Naive thymus-derived CD8-positive, alpha-beta T cell (primary cell): ENCODE data around the gene SENP7. TPM values are rescaled to one million over a fixed set of nuclear protein-coding genes. Genes with fewer than 3 reads are reported as not detected.
A peak's percentile ranks its signal among the peaks of the same experiment; 100 is the strongest.
"Not testable (repeated sequence)": the region's sequence is repeated elsewhere in the genome, so short reads cannot be mapped to it uniquely, and the experiment has no call there.

Experiments used
- ATAC-seq, 2 donors: fragments of 150-1000 bp; cut with Tn5 transposase in 1 of 2; sonication (Bioruptor Pico), chemical (Tn5 transposase) in 1 of 2; 1 replicate in 1 of 2; 2 replicates in 1 of 2; pipeline ENCODE4 v1.10.0; 2021; ENCODE audit warnings: mild to moderate bottlenecking in 2 of 2, moderate library complexity in 2 of 2
- POLR2A ChIA-PET: fragments of 350-600 bp; sonication (Branson Sonifier 250); formaldehyde crosslinking; loops from one replicate; lab custom pipeline; 2021; ENCODE audit warnings: antibody characterized with exemption; lab: Charles Lee
- DNase-seq, 10 donors: peaks; one replicate each; pipeline versions ENCODE4 v3.0.0 to v3.0.0-alpha.2; 2020 to 2022
- H3K27ac Mint-ChIP-seq, 10 donors: one replicate each; pipeline ENCODE4 v1.8.0; 2020 to 2022; ENCODE audit warnings: mild to moderate bottlenecking in 10 of 10, mixed read lengths in 10 of 10, moderate library complexity in 4 of 10, inconsistent platforms in 1 of 10
- H3K27me3 Mint-ChIP-seq, 5 donors: one replicate each; pipeline ENCODE4 v1.8.0; 2021 to 2022; ENCODE audit warnings: mixed read lengths in 5 of 5
- H3K36me3 Mint-ChIP-seq, 3 donors: one replicate each; pipeline ENCODE4 v1.8.0; 2020 to 2022; ENCODE audit warnings: mixed read lengths in 3 of 3, mild to moderate bottlenecking in 2 of 3, inconsistent platforms in 1 of 3
- H3K4me1 Mint-ChIP-seq, 4 donors: one replicate each; pipeline ENCODE4 v1.8.0; 2021 to 2022; ENCODE audit warnings: mixed read lengths in 4 of 4
- H3K4me3 Mint-ChIP-seq, 10 donors: one replicate each; pipeline ENCODE4 v1.8.0; 2020 to 2022; ENCODE audit warnings: mild to moderate bottlenecking in 10 of 10, mixed read lengths in 10 of 10, moderate library complexity in 6 of 10, inconsistent platforms in 1 of 10
- H3K9me3 Mint-ChIP-seq, 9 donors: one replicate each; pipeline ENCODE4 v1.8.0; 2020 to 2022; ENCODE audit warnings: mixed read lengths in 9 of 9, mild to moderate bottlenecking in 3 of 9, inconsistent platforms in 1 of 9, moderate library complexity in 1 of 9
- polyA plus RNA-seq, 3 donors: library from polyadenylated mRNA; unstranded; fragments of 300-500 nt; fragmentation: Illumina TruSeq; gene quantifications; one replicate each; pipeline ENCODE4 v1.2.3, GENCODE V29; 2021
- total RNA-seq, 8 experiments: library from RNA in 2 of 8; stranded (reverse) in 2 of 8; gene quantifications; one replicate each; pipeline ENCODE4 v1.2.3 and lab custom pipeline; 2021 to 2026

The SENP7 gene
- 10 to 100 TPM; 71.2 to 72.5 TPM for total RNA-seq
- 10 to 100 TPM in 1 of 3 donors, 1 to 10 TPM in 2; 6.7 to 11.2 (median 9.3) TPM for polyA plus RNA-seq
- total RNA-seq (lab: John Stamatoyannopoulos, UW), result 18.1 to 196 (median 126) reads per million in 6 experiments

- peaks cover 25 to 60% (median 50%) of the 10 kb centered on the region in 4 donors for H3K4me1 Mint-ChIP-seq
- H3K27ac Mint-ChIP-seq, result peak within 1 kb of the TSS; percentile 94 to 100 (median 98)
- H3K9me3 Mint-ChIP-seq, result peaks cover 0 to 2% (median 0%) of the 10 kb centered on the region in 9 donors
- POLR2A ChIA-PET, result interaction anchor here (0.5 to 2.5 kb wide), 24 partner anchors 9 to 1700 kb away, joined by 3 to 26 read pairs (median 6); partner anchors contain the start of genes NFKBIZ, PCNP and TRMT10C
- peak within 1 kb of the TSS; percentile 97 to 100 (median 100) for H3K4me3 Mint-ChIP-seq
- ATAC-seq (peak; percentile 69 to 75), DNase-seq (peak; percentile 56 to 85 (median 74))
- peaks cover 0 to 8% (median 0%) of the 10 kb centered on the region in 5 donors for H3K27me3 Mint-ChIP-seq
- H3K36me3 Mint-ChIP-seq, result peaks cover 8 to 11% (median 11%) of the 10 kb centered on the region in 3 donors
Observed at GRCh38 chr3:101512646-101513418, at the start of gene SENP7. SENP7 (minus strand) TSS chr3:101513212; CDS start chr3:101513130, 82 bp downstream.

- H3K9me3 Mint-ChIP-seq, result peaks cover 0 to 2% (median 0%) of the 10 kb centered on the region in 9 donors
- H3K4me1 Mint-ChIP-seq, result peaks cover 21 to 39% (median 30%) of the 10 kb centered on the region in 4 donors
- POLR2A ChIA-PET, result interaction anchor here (0.6 to 2.8 kb wide), 10 partner anchors 10 to 163 kb away, joined by 4 to 41 read pairs (median 6); partner anchors contain the start of genes CEP97, PCNP, SENP7 and ZBTB11
- peak; percentile 81 to 95 (median 92) for DNase-seq
- peak; percentile 95 to 96 for ATAC-seq
- peaks cover 0 to 5% (median under 1%) of the 10 kb centered on the region in 5 donors for H3K27me3 Mint-ChIP-seq
- H3K4me3 Mint-ChIP-seq, result peak within 1 kb of the TSS; percentile 92 to 100 (median 98)
- peak within 1 kb of the TSS; percentile 95 to 99 (median 98) for H3K27ac Mint-ChIP-seq
- peaks cover 0 to 39% (median 13%) of the 10 kb centered on the region in 3 donors for H3K36me3 Mint-ChIP-seq
Observed at GRCh38 chr3:101561630-101562328, 48.8 kb upstream of the SENP7 start, which contains the start of gene TRMT10C. TRMT10C (plus strand) TSS chr3:101561868; CDS start chr3:101564782, 2,914 bp downstream.

- peaks cover 3 to 5% (median 4%) of the 10 kb centered on the region in 4 donors for H3K4me1 Mint-ChIP-seq
- peaks cover 0 to 18% (median 5%) of the 10 kb centered on the region in 5 donors for H3K27me3 Mint-ChIP-seq
- POLR2A ChIA-PET, result interaction anchor here (1.2 kb wide), 1 partner anchor 18 kb away, joined by 3 read pairs; the partner anchor contains the start of gene PCNP
- no peaks in the 10 kb centered on the region for H3K36me3 Mint-ChIP-seq
- DNase-seq (no peak), ATAC-seq (no peak)
- H3K9me3 Mint-ChIP-seq, result no peaks in the 10 kb centered on the region
- H3K4me3 Mint-ChIP-seq, result no peak overlapping the region
- H3K27ac Mint-ChIP-seq, result no peak overlapping the region
Observed at GRCh38 chr3:101556064-101556463, 43.1 kb upstream of the SENP7 start.

- POLR2A ChIA-PET, ATAC-seq, H3K4me1 Mint-ChIP-seq, H3K36me3 Mint-ChIP-seq, H3K27ac Mint-ChIP-seq, H3K4me3 Mint-ChIP-seq, DNase-seq, H3K9me3 Mint-ChIP-seq: not testable (repeated sequence)
- peaks cover 0 to 18% (median 5%) of the 10 kb centered on the region in 5 donors for H3K27me3 Mint-ChIP-seq
Observed at GRCh38 chr3:101553381-101553780, 40.4 kb upstream of the SENP7 start.

GRCh38 chr3:101551359-101552081, 38.5 kb upstream of the SENP7 start:
- peaks cover 0 to 15% (median under 1%) of the 10 kb centered on the region in 5 donors for H3K27me3 Mint-ChIP-seq
- DNase-seq, ATAC-seq, H3K4me1 Mint-ChIP-seq, H3K9me3 Mint-ChIP-seq, POLR2A ChIA-PET, H3K36me3 Mint-ChIP-seq, H3K4me3 Mint-ChIP-seq, H3K27ac Mint-ChIP-seq: not testable (repeated sequence)

GRCh38 chr3:101549473-101549872, 36.5 kb upstream of the SENP7 start:
- POLR2A ChIA-PET, result no interaction called here
- DNase-seq, result no peak
- H3K27me3 Mint-ChIP-seq, result peaks cover 0 to 3% (median 0%) of the 10 kb centered on the region in 5 donors
- H3K27ac Mint-ChIP-seq, result no peak overlapping the region
- ATAC-seq, result no peak
- H3K36me3 Mint-ChIP-seq, result no peaks in the 10 kb centered on the region
- no peak overlapping the region for H3K4me3 Mint-ChIP-seq
- H3K4me1 Mint-ChIP-seq, result peaks cover under 1 to 6% (median 3%) of the 10 kb centered on the region in 4 donors
- no peaks in the 10 kb centered on the region for H3K9me3 Mint-ChIP-seq

- DNase-seq, result no peak
Observed at GRCh38 chr3:101548527-101549105, 35.6 kb upstream of the SENP7 start.

GRCh38 chr3:101544161-101544850, 31.3 kb upstream of the SENP7 start:
- DNase-seq, result no peak
- peak in 1 of 2 donors; percentile 44 for ATAC-seq
- H3K36me3 Mint-ChIP-seq, result no peaks in the 10 kb centered on the region
- H3K4me3 Mint-ChIP-seq, result peak overlapping the region in 6 of 10 donors; percentile 20 to 37 (median 28)
- peak overlapping the region in 9 of 10 donors; percentile 63 to 90 (median 81) for H3K27ac Mint-ChIP-seq
- POLR2A ChIA-PET, result interaction anchor here (1.4 to 2.3 kb wide), 4 partner anchors 23 to 31 kb away, joined by 8 to 16 read pairs (median 10); partner anchors contain the start of genes PCNP and SENP7
- peaks cover 0 to 7% (median 0%) of the 10 kb centered on the region in 9 donors for H3K9me3 Mint-ChIP-seq
- no peaks in the 10 kb centered on the region for H3K27me3 Mint-ChIP-seq
- peaks cover 14 to 33% (median 29%) of the 10 kb centered on the region in 4 donors for H3K4me1 Mint-ChIP-seq

More at GRCh38 chr3:101548527-101549105, 35.6 kb upstream of the SENP7 start:
- Mint-ChIP-seq H3K36me3 (no peaks in the 10 kb centered on the region), H3K9me3 (no peaks in the 10 kb centered on the region), H3K27ac (peak overlapping the region in 3 of 10 donors; percentile 44 to 64 (median 57)), H3K27me3 (peaks cover 0 to 2% (median 0%) of the 10 kb centered on the region in 5 donors), H3K4me3 (no peak overlapping the region), H3K4me1 (peaks cover 8 to 14% (median 9%) of the 10 kb centered on the region in 4 donors)
- ATAC-seq, result no peak
- POLR2A ChIA-PET, result no interaction called here

- no peaks in the 10 kb centered on the region for H3K36me3 Mint-ChIP-seq
- H3K4me3 Mint-ChIP-seq, result peak overlapping the region in 9 of 10 donors; percentile 13 to 72 (median 63)
- peaks cover 0 to 12% (median 4%) of the 10 kb centered on the region in 9 donors for H3K9me3 Mint-ChIP-seq
- peaks cover 10 to 32% (median 28%) of the 10 kb centered on the region in 4 donors for H3K4me1 Mint-ChIP-seq
- POLR2A ChIA-PET, result interaction anchor here (0.7 to 2.3 kb wide), 10 partner anchors 9 to 332 kb away, joined by 3 to 16 read pairs (median 5); partner anchors contain the start of genes PCNP and SENP7
- ATAC-seq (peak; percentile 60 to 68), DNase-seq (peak in 2 of 10 donors; percentile 37 to 50)
- H3K27ac Mint-ChIP-seq, result peak overlapping the region; percentile 34 to 96 (median 88)
- no peaks in the 10 kb centered on the region for H3K27me3 Mint-ChIP-seq
Observed at GRCh38 chr3:101542957-101543356, 29.9 kb upstream of the SENP7 start.

GRCh38 chr3:101536955-101537354, 23.9 kb upstream of the SENP7 start:
- H3K9me3 Mint-ChIP-seq, result peaks cover 0 to 12% (median 4%) of the 10 kb centered on the region in 9 donors
- H3K27me3 Mint-ChIP-seq, H3K36me3 Mint-ChIP-seq, DNase-seq, POLR2A ChIA-PET, H3K27ac Mint-ChIP-seq, H3K4me3 Mint-ChIP-seq, ATAC-seq: not testable (repeated sequence)
- H3K4me1 Mint-ChIP-seq, result peaks cover 6 to 19% (median 9%) of the 10 kb centered on the region in 4 donors
